ENCODE measurements around the gene TBC1D8. TPM values are rescaled to one million over a fixed set of nuclear protein-coding genes. Genes with fewer than 3 reads are reported as not detected.
A peak's percentile ranks its signal among the peaks of the same experiment; 100 is the strongest.

Gene TBC1D8
- total RNA-seq, 3 donors from 2014 or later (not counting 1 experiment from before 2014, with no cell fraction given): 2.2 to 8.7 (median 5.1) TPM

GRCh38 chr2:101006065-101006715, 145.0 kb downstream of the TBC1D8 start:
- no peak for TF ChIP-seq CTCF (IDR thresholded peaks at IDR 0.05)

GRCh38 chr2:101004620-101005325, 146.4 kb downstream of the TBC1D8 start:
- no peak for TF ChIP-seq CTCF (IDR thresholded peaks at IDR 0.05)
- Histone ChIP-seq H3K4me1 (ENCODE audit: control insufficient read depth, insufficient read depth, low read length) (peaks cover 25% of the 10 kb centered on the region), H3K9me3 (ENCODE audit: control insufficient read depth, insufficient read depth, low read length) (no peaks in the 10 kb centered on the region), H3K36me3 (ENCODE audit: control insufficient read depth, insufficient read depth, low read length) (peaks cover 49% of the 10 kb centered on the region), H3K4me3 (ENCODE audit: low read length) (no peak overlapping the region), H3K27me3 (ENCODE audit: control insufficient read depth, insufficient read depth, low read length) (no peaks in the 10 kb centered on the region), H3K27ac (ENCODE audit: low read length) (no peak overlapping the region)
- DNase-seq (no peak), ATAC-seq (no peak)
- H3K27me3 Mint-ChIP-seq (ENCODE audit: low read depth in 2 of 2): peaks cover 0 to 2% of the 10 kb centered on the region in 2 donors
- intact Hi-C loops (cut with micrococcal nuclease): loop anchor here (5.0 kb wide), 2 partner anchors 422 to 587 kb away; partner anchors contain the start of gene CHST10
- WGBS (ENCODE audit: insufficient coverage): 87% methylated on average over 9 of the region's 12 CpGs
- H3K9me3 Mint-ChIP-seq: no peaks in the 10 kb centered on the region
- peak overlapping the region; percentile 10 for H3K4me3 Mint-ChIP-seq
- H3K27ac Mint-ChIP-seq: peak overlapping the region; percentile 91 to 93
- peaks cover 32% of the 10 kb centered on the region for H3K36me3 Mint-ChIP-seq
- H3K4me1 Mint-ChIP-seq: peaks cover 43 to 60% of the 10 kb centered on the region in 2 donors

More at GRCh38 chr2:101006065-101006715, 145.0 kb downstream of the TBC1D8 start:
- Histone ChIP-seq H3K27ac (ENCODE audit: low read length) (no peak overlapping the region), H3K9me3 (ENCODE audit: control insufficient read depth, insufficient read depth, low read length) (no peaks in the 10 kb centered on the region), H3K4me1 (ENCODE audit: control insufficient read depth, insufficient read depth, low read length) (peaks cover 25% of the 10 kb centered on the region), H3K27me3 (ENCODE audit: control insufficient read depth, insufficient read depth, low read length) (no peaks in the 10 kb centered on the region), H3K4me3 (ENCODE audit: low read length) (no peak overlapping the region), H3K36me3 (ENCODE audit: control insufficient read depth, insufficient read depth, low read length) (peaks cover 54% of the 10 kb centered on the region)
- H3K9me3 Mint-ChIP-seq: no peaks in the 10 kb centered on the region
- peak overlapping the region; percentile 34 to 93 for H3K27ac Mint-ChIP-seq
- 88% methylated on average over 4 of the region's 4 CpGs for WGBS (ENCODE audit: insufficient coverage)
- H3K4me3 Mint-ChIP-seq: no peak overlapping the region
- H3K36me3 Mint-ChIP-seq: peaks cover 32% of the 10 kb centered on the region
- no peaks in the 10 kb centered on the region for H3K27me3 Mint-ChIP-seq (ENCODE audit: low read depth in 2 of 2)
- ATAC-seq (no peak), DNase-seq (no peak)
- peaks cover 43 to 64% of the 10 kb centered on the region in 2 donors for H3K4me1 Mint-ChIP-seq
- intact Hi-C loops (cut with micrococcal nuclease): no loop called here

GRCh38 chr2:101003278-101003775, 147.9 kb downstream of the TBC1D8 start:
- Mint-ChIP-seq H3K27me3 (ENCODE audit: low read depth in 2 of 2) (peaks cover 3 to 9% of the 10 kb centered on the region in 2 donors), H3K27ac (peak overlapping the region; percentile 91 to 93), H3K4me1 (peaks cover 34 to 48% of the 10 kb centered on the region in 2 donors), H3K4me3 (peak overlapping the region; percentile 90), H3K36me3 (peaks cover 32% of the 10 kb centered on the region), H3K9me3 (no peaks in the 10 kb centered on the region)
- peak overlapping the region; percentile 92 for H3K4me3 ChIP-seq (ENCODE audit: low read length)
- intact Hi-C loops (cut with micrococcal nuclease): loop anchor here (2.0 to 5.0 kb wide), 3 partner anchors 249 to 586 kb away; partner anchors contain the start of genes CHST10 and CNOT11
- 42% methylated on average over 12 of the region's 12 CpGs for WGBS (ENCODE audit: insufficient coverage)
- H3K9me3 ChIP-seq (ENCODE audit: control insufficient read depth, insufficient read depth, low read length): no peaks in the 10 kb centered on the region
- H3K36me3 ChIP-seq (ENCODE audit: control insufficient read depth, insufficient read depth, low read length): peaks cover 45% of the 10 kb centered on the region
- DNase-seq: peak in 1 of 2 donors; percentile 29
- H3K27ac ChIP-seq (ENCODE audit: low read length): peak overlapping the region; percentile 81
- no peaks in the 10 kb centered on the region for H3K27me3 ChIP-seq (ENCODE audit: control insufficient read depth, insufficient read depth, low read length)
- no peak for ATAC-seq
- TF ChIP-seq CTCF (IDR thresholded peaks at IDR 0.05): no peak
- peaks cover 25% of the 10 kb centered on the region for H3K4me1 ChIP-seq (ENCODE audit: control insufficient read depth, insufficient read depth, low read length)
